ENCODE measurements around the gene SPON1.

Gene SPON1

GRCh38 chr11:14186046-14186775, 223.7 kb downstream of the SPON1 start:
- DNase-seq (ENCODE audit: low spot score) = no peak

GRCh38 chr11:14189874-14190273, 227.4 kb downstream of the SPON1 start:
- DNase-seq (ENCODE audit: low spot score) = no peak

- no peak for DNase-seq (ENCODE audit: low spot score)
These were observed 228.7 kb downstream of the SPON1 start for GRCh38 chr11:14190992-14191778.

GRCh38 chr11:14193644-14194043, 231.1 kb downstream of the SPON1 start:
- DNase-seq (ENCODE audit: low spot score) = no peak

GRCh38 chr11:14202251-14203196, 240.0 kb downstream of the SPON1 start:
- DNase-seq (ENCODE audit: low spot score) = no peak

- no peak for DNase-seq (ENCODE audit: low spot score)
These were observed 240.8 kb downstream of the SPON1 start for GRCh38 chr11:14203321-14203720.

- no peak for DNase-seq (ENCODE audit: low spot score)
These were observed 250.5 kb downstream of the SPON1 start for GRCh38 chr11:14212986-14213385.

GRCh38 chr11:14218728-14219127, 256.2 kb downstream of the SPON1 start:
- DNase-seq (ENCODE audit: low spot score) = no peak

- DNase-seq (ENCODE audit: low spot score) = no peak
These were observed 261.2 kb downstream of the SPON1 start for GRCh38 chr11:14223636-14224288.

GRCh38 chr11:14224395-14224794, 261.9 kb downstream of the SPON1 start:
- DNase-seq (ENCODE audit: low spot score) = no peak

GRCh38 chr11:14225666-14226065, 263.1 kb downstream of the SPON1 start:
- DNase-seq (ENCODE audit: low spot score) = no peak

- DNase-seq (ENCODE audit: low spot score) = no peak
These were observed 265.8 kb downstream of the SPON1 start for GRCh38 chr11:14228356-14228755.

- DNase-seq (ENCODE audit: low spot score) = no peak
These were observed 266.9 kb downstream of the SPON1 start for GRCh38 chr11:14229472-14229871.

GRCh38 chr11:14230407-14230806, 267.9 kb downstream of the SPON1 start:
- no peak for DNase-seq (ENCODE audit: low spot score)

GRCh38 chr11:14232652-14233051, 270.1 kb downstream of the SPON1 start:
- DNase-seq (ENCODE audit: low spot score) = no peak

- no peak for DNase-seq (ENCODE audit: low spot score)
These were observed 271.9 kb downstream of the SPON1 start for GRCh38 chr11:14234446-14234845.

GRCh38 chr11:14235701-14236100, 273.2 kb downstream of the SPON1 start:
- DNase-seq (ENCODE audit: low spot score) = no peak

GRCh38 chr11:14237444-14237961, 275.0 kb downstream of the SPON1 start:
- DNase-seq (ENCODE audit: low spot score) = no peak

- no peak for DNase-seq (ENCODE audit: low spot score)
These were observed 277.7 kb downstream of the SPON1 start for GRCh38 chr11:14240221-14240620.

- no peak for DNase-seq (ENCODE audit: low spot score)
These were observed 278.4 kb downstream of the SPON1 start for GRCh38 chr11:14240951-14241350.

GRCh38 chr11:14242187-14242586, 279.7 kb downstream of the SPON1 start:
- DNase-seq (ENCODE audit: low spot score) = no peak

- no peak for DNase-seq (ENCODE audit: low spot score)
These were observed 280.2 kb downstream of the SPON1 start for GRCh38 chr11:14242733-14243132.

Data from kidney tubule cell (primary cell).